DMS53 treated with DMSO at 0.1 percent for 48 hours (cell line): Measurements from ENCODE around the gene CDX2.
"Not testable (repeated sequence)": the region's sequence is repeated elsewhere in the genome, so short reads cannot be mapped to it uniquely, and the experiment has no call there.

Source experiments
- DNase-seq: peaks from one replicate; lab custom pipeline; 2025; ENCODE audit not compliant: unreplicated experiment; lab: John Stamatoyannopoulos, UW

The CDX2 gene, protein sequence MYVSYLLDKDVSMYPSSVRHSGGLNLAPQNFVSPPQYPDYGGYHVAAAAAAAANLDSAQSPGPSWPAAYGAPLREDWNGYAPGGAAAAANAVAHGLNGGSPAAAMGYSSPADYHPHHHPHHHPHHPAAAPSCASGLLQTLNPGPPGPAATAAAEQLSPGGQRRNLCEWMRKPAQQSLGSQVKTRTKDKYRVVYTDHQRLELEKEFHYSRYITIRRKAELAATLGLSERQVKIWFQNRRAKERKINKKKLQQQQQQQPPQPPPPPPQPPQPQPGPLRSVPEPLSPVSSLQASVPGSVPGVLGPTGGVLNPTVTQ

DNA sequence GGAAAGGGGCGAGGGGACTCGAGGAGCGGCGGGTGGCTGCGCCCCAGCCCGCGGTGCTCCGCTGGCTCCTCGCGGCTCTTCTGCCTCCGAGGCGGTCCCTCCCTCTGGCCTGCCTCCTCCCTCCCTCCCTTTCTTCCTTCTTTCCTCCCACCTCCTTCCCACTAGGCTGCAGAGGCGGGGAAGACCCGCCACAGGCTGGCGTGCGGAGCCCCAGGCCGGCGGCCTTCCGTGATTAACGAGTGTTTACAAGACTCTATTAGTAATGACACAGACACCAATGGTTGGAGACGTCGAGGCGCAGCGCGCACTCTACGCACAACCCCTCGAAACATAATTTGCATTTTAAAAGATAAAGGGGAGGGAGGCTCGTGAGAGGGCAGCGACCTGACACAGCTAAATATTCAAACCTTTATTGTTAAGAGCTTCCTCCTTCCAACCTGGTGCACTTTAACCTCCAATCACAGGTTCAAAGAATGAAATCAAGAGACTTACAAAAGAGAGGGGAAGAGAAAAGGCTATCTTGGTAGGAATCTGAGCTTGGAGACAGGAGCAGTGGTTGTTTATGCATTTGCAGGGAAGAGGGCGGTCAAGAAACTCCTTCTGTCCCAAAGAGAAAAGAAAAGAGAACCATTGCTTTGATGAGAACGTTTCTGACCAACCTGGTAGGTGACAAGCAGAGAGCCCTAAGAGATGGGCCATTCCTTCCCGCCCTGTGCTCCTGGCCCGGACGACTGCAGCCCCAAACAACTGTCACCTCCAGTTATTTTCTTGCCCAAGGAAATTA is at the start of gene CDX2:
TSS of gene CDX2 (minus strand) at position 234 of the 784 bp plus-strand sequence. CDS start 309 bp downstream, outside the sequence.
- DNase-seq: peak; percentile 28

DNA sequence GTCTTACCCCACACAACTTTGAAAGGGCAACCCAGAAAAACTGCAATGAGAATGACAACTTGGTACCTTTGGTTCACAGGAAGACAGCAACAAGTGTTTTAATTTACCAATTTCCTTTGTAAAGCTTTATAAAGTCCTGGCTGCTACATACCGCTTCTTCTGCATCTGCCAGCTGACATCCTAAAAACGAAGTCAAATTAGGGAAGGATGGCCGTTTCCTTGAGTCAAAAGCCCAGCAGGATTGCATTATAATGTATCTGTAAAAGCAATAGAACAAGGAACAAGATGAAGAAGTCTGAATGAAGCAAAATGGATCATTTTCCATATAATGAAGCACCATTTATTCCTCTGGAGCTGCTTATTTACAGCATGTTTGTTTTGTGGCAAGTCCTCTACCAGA is 45.2 kb upstream of the CDX2 start:
- DNase-seq: no peak

DNA sequence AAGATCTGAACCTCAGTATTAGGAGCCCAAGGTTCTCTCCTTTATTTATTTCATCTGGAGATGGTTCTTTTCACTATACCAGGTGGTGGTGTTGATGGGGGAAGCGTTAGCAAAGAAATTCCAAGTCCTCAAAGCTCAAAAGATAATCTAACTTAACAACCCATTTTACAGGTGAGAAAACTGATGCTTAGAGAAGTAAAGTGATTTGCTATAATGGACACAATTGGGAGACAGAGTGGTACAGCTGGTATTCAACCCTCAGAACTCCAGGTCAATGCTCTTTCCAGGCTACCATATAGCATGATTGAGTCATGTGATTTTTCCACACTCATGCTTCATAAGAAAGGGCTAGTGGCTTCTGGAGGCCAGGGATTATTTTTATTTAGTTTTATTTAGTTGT is 44.4 kb upstream of the CDX2 start:
- no peak for DNase-seq

DNA sequence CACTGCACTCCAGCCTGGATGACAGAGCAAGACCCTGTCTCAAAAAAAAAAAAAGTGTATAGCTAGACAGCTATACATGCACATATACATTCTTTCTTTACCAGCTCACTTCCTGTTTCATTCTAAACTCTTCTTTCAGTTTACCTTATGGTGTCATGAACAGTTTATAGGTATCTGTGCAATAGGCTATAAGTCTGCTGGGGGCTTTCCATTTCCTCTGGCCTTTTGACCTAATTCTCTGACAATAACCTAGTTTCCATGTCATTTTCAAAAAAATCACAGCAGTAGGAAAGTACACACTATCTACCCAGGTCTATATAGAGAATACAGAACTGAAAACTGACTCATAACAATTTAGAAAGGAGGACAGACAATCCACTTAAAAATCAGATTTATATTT is 43.8 kb upstream of the CDX2 start:
- DNase-seq: no peak

DNA sequence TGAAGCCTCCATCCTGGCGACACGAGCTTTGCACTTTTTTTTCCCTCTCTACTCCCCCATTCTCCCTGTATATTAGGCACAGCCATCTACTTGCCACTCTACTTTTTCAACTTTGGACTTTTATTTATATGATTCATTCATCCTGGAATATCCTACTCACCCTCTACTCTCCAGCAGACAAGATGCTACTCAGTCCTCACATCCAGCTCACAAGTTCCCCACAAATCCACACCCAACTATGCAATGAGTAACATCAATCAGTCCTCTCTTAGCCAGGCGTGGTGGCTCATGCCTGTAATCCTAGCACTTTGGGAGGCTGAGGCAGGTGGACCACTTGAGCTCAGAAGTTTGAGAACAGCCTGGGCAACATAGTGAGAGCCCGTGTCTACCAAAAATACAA is 43.3 kb upstream of the CDX2 start:
- DNase-seq: no peak

DNA sequence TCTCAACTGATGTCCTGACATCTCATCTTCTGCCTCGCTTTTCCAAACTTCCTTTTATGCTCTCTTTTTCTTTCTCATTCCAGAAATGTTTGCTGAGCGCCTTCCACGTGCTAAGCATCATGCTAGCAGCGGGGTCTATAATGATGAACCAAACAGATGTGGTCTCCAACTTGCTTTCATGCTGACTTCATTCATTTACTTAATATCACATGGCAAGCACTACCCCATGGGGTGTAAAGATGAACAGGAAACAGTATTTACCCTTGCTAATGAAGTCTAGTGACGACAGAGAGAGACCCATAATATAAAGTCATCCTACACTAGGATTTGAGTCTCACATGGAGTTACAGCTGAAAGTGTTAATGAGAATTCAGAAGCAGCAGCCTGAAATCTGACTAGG is 40.9 kb upstream of the CDX2 start:
- no peak for DNase-seq

DNA sequence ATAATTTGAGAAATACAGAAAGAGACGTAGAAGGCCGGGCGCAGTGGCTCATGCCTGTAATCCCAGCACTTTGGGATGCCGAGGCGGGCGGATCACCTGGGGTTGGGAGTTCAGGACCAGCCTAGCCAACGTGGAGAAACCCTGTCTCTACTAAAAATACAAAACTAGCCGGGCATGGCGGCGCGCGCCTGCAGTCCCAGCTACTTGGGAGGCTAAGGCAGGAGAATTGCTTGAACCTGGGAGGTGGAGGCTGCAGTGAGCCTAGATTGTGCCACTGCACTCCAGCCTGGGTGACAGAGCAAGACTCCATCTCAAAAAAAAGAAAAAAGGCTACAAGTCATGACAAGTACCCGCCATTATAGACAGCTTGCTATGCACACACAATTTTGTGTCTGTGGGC is 35.9 kb upstream of the CDX2 start:
- not testable (repeated sequence) for DNase-seq

DNA sequence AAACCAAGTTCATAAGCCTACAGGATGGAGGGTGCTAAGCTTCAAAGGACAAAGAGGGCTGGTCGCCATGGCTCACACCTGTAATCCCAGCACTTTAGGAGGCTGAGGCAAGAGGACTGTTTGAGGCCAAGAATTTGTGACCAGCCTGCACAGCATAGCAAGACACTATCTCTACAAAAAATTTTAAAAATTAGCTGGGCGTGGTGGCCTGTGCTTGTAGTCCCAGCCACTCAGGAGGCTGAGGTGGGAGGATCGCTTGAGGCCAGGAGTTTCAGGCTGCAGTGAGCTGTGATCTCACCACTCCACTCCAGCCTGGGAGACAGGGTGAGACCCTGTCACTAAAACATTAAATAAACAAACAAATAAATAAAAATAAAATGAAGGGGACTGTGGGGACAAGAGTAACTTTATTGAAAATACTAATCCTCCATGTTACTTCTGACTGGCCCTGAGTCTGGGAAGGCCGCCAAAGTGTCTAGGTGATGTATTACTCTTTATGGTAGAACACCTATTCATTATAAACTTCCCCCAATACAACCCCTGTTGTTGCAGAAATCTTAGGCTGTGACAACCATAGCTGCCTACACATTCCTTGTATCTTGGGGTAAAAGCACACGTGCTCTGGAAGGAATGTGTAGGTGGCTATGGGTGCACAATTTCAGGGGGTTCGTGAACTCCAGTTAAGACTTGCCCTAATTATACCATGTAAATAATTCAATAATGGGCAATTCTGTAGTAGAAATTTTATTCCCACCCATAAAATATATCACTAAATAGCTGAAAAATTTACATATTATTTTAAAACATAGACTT is 34.0 kb upstream of the CDX2 start:
- no peak for DNase-seq

DNA sequence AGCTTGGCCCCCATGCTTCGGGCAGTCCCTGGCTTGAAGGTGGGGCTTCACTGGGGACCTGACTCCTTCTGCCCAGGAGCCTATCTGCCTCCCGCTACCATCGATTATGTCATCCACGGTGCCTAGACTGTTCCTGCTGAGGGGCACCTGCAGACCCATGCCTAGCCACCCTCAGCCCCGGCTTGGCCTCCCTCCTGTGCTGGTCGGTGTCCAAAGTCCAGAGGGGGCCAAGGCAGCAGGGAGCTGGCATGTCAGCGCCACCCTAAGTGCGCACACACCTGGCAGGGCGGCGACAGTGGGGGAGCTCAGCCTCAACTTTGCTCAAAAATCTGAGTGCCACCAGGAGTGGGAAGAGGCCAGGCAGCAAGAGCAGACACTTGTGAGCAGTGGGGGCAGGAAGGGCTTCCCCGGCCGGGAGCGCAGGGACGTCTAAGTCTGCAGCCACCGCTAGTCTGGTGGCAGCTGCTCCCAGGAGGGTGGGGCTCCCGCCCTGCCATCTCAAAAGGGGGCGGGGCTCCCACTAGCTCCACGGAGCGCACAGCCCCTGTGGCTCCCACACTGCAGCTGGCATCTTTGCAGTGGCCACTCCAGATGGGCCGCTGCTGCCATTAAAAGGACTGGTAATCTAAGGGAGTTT is 32.8 kb upstream of the CDX2 start:
- DNase-seq: no peak

DNA sequence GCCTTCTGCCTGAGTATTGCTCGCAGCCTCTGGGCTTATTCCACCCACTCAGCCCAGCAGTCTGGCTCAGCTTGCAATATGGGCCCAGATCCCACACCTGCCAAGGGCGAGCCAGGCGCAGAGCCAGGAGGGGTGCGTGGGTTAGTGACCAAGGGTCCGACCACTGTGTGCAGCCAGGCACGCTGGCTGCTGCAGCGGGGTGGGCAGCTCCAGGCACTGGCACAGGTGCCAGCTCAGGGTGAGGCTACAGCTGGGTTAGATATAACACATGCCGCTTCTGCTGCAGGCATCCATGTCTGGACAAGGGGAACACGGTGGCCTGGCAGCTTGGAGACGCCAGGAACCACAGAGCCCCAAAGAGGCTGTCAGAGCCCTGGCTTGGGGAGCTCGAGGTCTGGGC is 31.9 kb upstream of the CDX2 start:
- DNase-seq: no peak

DNA sequence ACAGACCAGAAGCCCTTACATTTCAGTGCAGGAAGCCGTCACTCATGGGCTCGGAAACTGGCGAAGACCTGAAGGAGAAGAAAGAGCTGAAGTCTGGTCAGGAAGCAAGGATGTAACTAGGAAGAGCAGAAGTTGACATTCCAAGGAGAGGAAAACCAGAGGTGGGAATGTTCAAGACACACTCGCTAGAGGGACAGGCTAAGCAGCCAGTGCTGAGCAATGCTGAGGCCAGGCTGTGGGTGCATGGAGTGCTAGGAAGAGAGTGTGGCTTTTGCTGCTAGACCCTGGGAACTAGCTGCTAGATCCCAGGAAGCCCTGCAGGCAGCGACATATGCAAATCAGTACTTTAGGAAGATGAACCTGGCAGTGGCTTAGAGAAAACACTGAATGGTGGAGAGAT is 31.5 kb upstream of the CDX2 start:
- no peak for DNase-seq

DNA sequence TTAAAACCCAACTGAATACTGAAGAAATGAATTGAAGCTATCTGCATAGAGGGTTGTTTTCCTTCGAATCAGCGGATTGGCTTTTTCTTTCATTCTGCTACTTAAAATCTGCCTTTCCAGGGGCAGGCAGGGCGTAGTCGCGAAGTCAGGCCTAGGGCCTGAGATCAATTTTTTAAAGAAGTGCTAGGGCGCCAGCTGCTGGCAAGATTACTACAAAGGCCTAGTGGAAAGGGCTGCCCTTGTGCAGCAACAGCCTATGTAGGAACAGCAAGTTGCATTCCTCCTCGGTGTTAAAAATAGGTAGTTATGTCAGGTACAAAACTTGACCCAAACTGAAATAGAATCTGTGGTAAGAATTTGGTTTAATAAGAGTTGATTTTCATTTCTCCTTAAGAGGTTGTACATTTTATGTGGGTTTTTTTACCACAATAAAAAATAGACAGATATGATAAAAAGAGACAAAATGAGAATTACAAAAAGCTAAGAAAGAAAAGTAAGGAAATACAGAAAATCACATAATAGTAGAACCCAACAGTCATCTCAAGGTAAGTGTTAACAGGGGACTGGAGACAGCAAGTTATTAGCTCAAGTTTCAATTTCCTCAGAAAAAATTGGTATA is 28.9 kb upstream of the CDX2 start:
- DNase-seq: peak; percentile 58

DNA sequence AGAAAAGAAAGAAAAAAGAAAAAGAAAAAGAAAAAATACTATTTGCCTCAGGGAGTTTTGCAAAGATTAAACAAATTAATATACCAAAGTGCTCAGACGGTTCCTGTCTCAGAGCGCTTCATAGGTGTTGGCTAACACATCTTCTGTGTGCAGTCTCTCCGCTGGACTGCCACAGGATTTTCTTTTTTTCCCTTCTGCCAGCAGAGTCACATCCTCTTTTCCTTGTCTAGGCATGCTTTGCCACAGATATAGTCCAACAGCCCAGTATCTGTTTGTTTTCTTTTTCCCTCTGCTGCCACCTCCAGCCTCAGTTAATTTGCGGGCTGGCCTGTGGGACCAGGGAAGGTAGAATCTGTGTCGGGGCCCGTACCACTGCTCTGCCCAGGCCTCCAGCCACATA is 22.8 kb upstream of the CDX2 start:
- no peak for DNase-seq

DNA sequence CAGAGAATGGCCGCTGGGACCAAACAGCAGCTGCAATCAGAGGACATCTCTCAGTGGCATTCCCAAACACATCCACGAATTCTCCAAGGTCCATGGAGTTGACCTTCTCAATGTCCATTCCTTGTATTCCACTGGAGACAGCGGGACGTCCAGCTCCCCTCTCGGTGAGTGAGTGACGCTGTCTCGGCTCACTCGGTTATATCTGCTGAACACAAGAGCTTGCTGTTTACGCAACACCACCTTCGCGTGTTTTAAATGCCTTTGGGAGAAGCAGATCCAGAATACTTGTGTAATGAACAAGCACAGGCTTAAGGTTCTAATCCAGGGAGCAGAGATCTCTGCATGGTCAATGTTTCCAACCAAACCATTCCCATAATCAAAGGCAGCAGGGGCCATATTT is 19.4 kb upstream of the CDX2 start, which contains the start of gene URAD:
TSS of gene URAD (minus strand) at position 174 of the 400 bp plus-strand sequence. CDS start at position 118, 56 bp downstream.
- no peak for DNase-seq

DNA sequence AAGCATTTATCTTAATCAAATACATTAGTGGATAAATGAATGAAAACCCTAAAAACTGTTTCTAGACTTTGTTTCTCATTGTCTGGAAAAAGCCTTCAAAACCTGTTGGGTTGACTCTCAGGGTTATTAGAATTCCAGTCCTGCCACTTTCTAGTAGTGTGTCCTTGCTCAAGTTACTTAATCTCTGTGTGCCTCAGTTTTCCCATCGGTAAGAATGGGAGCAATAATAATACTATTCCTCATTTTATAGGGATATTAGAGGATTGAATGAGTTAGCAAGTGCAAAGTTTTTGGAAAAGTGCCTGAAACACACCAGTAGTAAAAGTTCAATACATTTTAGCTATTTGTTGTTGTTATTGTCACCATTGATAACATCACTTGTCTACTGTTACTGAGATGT is 16.5 kb upstream of the CDX2 start:
- DNase-seq: no peak

DNA sequence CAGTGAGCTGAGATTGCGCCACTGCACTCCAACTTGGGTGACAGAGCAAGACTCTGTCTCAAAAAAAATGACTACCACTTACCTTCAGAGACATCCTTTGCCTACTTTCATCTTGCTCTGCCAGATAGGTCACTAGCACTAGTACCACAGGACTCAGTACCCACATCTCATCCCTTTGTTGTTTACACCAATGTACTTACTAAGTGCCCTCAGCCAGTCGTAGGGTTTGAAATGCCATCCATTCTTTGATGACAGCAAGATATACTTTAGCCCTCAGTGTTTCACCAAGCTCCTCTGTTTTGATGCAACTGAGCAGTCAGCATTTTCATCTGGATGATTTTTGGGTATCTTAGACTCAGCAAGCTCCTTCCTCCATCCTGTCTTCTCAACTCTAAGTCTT is 13.2 kb upstream of the CDX2 start:
- no peak for DNase-seq

DNA sequence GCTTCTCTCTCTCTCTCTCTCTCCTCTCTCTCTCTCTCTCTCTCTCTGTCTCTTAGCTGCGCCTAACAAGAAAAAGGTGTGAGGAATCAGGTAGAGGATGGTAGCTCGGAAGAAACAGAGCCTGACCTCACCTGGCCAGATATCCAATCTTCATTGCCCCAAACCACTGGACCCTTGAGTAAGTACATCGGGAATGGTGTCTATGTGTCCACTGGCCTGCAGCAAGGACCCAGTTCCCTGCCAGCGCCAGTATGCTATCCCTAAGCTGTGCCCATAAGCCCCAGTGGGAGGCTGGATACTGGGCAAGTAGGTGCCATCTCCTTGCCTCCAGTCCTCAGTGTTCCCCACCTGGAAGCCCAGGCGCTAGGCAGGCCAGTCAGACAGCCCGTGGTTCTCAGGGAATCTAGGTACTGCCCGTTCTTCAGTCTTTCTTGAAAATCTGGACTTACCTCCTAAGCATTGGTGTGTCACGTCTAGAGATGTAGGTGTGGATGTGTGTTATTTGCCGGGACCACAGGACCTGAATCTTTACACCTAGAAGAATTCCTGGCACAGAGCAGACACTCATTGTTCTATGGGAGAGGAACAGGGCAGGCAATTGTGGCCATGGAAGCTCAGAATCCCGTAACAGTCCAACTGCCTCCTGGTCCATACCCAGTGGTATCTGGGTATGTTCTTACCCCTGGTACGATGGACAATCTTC is 12.0 kb upstream of the CDX2 start:
- DNase-seq: no peak

DNA sequence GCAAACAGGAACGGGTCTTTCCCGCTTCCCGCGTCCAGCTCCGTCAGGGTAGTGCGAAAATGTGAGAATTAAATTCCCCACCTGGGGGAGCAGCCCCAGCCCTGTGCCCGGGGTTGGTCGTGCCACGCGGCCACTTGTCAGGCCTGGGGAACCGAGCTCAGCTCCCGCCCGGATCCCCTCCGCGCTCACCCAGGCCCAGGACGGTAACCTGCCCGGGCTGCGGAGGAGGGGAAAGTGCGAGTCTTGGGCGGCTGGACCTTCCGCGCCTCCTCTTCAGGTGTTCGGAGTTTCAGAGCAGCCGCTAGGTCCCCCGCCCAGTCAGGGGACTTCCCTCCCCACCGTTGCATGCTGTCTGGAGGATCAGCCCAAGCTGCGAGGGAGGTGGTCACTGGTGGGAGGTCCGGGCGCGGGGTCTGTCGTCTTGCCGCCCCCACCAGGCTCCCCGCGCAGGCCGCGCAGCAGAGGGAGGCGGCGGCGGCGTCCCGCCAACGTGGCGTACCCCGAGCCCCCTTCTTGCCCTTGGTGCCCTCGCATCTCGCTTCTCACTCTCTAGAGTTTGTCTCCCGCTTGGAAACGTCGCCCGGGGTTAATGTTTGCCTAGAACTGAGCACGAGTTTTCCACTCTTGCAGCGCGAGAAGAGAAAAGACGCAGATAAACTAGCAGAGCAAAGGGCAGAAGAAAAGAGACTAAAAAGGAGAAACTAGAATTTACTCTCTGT is 11.3 kb upstream of the CDX2 start:
- DNase-seq: no peak

DNA sequence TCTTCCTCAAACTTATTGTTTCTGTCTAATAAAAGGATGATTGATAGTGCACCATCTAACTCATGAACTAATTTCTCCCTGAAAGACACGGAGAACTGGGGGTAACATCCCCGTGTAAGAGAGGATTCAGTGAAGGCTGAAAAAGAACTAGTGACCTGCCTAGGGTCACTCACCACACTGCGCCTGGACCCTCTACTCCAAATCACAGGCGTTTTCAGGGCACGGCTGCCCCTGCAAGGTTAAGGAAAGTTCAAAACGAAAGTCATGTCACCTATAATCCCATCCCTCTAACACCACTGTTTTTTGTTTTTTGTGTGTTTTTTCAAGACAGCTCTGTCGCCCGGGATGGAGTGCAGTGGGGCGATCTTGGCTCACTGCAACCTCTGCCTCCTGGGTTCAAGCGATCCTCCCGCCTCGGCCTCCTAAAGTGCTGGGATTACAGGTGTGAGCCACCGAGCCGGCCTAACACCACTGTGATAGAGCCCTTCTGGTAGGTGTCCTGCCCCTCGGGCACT is 10.7 kb upstream of the CDX2 start:
- no peak for DNase-seq
